Measurements from ENCODE around the gene MEDAG. TPM values are rescaled to one million over a fixed set of nuclear protein-coding genes. Genes with fewer than 3 reads are reported as not detected.

MEDAG gene
- total RNA-seq, 4 donors from 2014 or later = 16.5 to 45.9 (median 19.1) TPM

GRCh38 chr13:30865123-30866049 lies 40.7 kb upstream of the MEDAG start:
- Histone ChIP-seq H3K4me1 (peaks cover 7 to 13% of the 10 kb centered on the region in 2 donors), H3K27ac (peak overlapping the region; percentile 90 to 97), H3K27me3 (no peaks in the 10 kb centered on the region), H3K9me3 (no peaks in the 10 kb centered on the region), H3K36me3 (no peaks in the 10 kb centered on the region), H3K4me3 (peak overlapping the region in 1 of 2 donors; percentile 7)
- peak; percentile 78 to 88 for DNase-seq
- TF ChIP-seq CTCF (IDR thresholded peaks at IDR 0.05) = peak; percentile 84 to 95 (median 92)
- TF ChIP-seq POLR2A (IDR thresholded peaks at IDR 0.05) = no peak
- intact Hi-C loops (cut with DNase I; ENCODE audit: low total_unique reads) = no loop called here

GRCh38 chr13:30866677-30867076 lies 39.4 kb upstream of the MEDAG start:
- DNase-seq = no peak

GRCh38 chr13:30867089-30867669 lies 38.9 kb upstream of the MEDAG start:
- H3K36me3 ChIP-seq = no peaks in the 10 kb centered on the region
- TF ChIP-seq POLR2A (IDR thresholded peaks at IDR 0.05) (no peak), CTCF (IDR thresholded peaks at IDR 0.05) (no peak)
- intact Hi-C loops (cut with DNase I; ENCODE audit: low total_unique reads) = no loop called here
- H3K27ac ChIP-seq = peak overlapping the region in 1 of 2 donors; percentile 97
- H3K4me1 ChIP-seq = peaks cover 7 to 18% of the 10 kb centered on the region in 2 donors
- H3K4me3 ChIP-seq = no peak overlapping the region
- DNase-seq = no peak
- H3K27me3 ChIP-seq = no peaks in the 10 kb centered on the region
- H3K9me3 ChIP-seq = no peaks in the 10 kb centered on the region

More at GRCh38 chr13:30866677-30867076, 39.4 kb upstream of the MEDAG start:
- H3K27ac ChIP-seq = peak overlapping the region; percentile 90 to 97
- H3K36me3 ChIP-seq = no peaks in the 10 kb centered on the region
- TF ChIP-seq CTCF (IDR thresholded peaks at IDR 0.05) = no peak
- no peak for TF ChIP-seq POLR2A (IDR thresholded peaks at IDR 0.05)
- no peaks in the 10 kb centered on the region for H3K27me3 ChIP-seq
- no peak overlapping the region for H3K4me3 ChIP-seq
- intact Hi-C loops (cut with DNase I; ENCODE audit: low total_unique reads) = no loop called here
- no peaks in the 10 kb centered on the region for H3K9me3 ChIP-seq
- peaks cover 7 to 17% of the 10 kb centered on the region in 2 donors for H3K4me1 ChIP-seq

GRCh38 chr13:30868799-30869470 lies 37.1 kb upstream of the MEDAG start:
- H3K4me3 ChIP-seq = no peak overlapping the region
- H3K27me3 ChIP-seq = no peaks in the 10 kb centered on the region
- peak overlapping the region; percentile 81 to 84 for H3K27ac ChIP-seq
- intact Hi-C loops (cut with DNase I; ENCODE audit: low total_unique reads) = no loop called here
- no peaks in the 10 kb centered on the region for H3K36me3 ChIP-seq
- TF ChIP-seq CTCF (IDR thresholded peaks at IDR 0.05) (no peak), POLR2A (IDR thresholded peaks at IDR 0.05) (no peak)
- peaks cover 7 to 26% of the 10 kb centered on the region in 2 donors for H3K4me1 ChIP-seq
- no peak for DNase-seq
- no peaks in the 10 kb centered on the region for H3K9me3 ChIP-seq
